GM23248 (cell line): ENCODE data around the gene GOLIM4. TPM values are rescaled to one million over a fixed set of nuclear protein-coding genes. Genes with fewer than 3 reads are reported as not detected.
A peak's percentile ranks its signal among the peaks of the same experiment; 100 is the strongest.
"Not testable (repeated sequence)": the region's sequence is repeated elsewhere in the genome, so short reads cannot be mapped to it uniquely, and the experiment has no call there.

Experiments used
- DNase-seq: peaks from one replicate; pipeline ENCODE4 v3.0.0-alpha.2; 2015
- H2AFZ ChIP-seq: fragments of 200-600 bp; sonication (generic); 2 replicates; pipeline ENCODE4 v1.6.1; 2016; ENCODE audit warnings: antibody characterized with exemption
- H3F3A ChIP-seq: fragments of 200-600 bp; sonication (generic); 2 replicates; pipeline ENCODE4 v1.6.1; 2016; ENCODE audit warnings: mild to moderate bottlenecking, antibody characterized with exemption, mixed run types; ENCODE audit not compliant: insufficient read depth
- H3K27ac ChIP-seq: fragments of 200-600 bp; sonication (generic); 2 replicates; pipeline ENCODE4 v1.5.1; 2016; ENCODE audit warnings: mild to moderate bottlenecking
- H3K27me3 ChIP-seq: fragments of 200-600 bp; sonication (generic); replicated peaks from 2 replicates; pipeline ENCODE4 v1.6.1; 2016; ENCODE audit warnings: mild to moderate bottlenecking; ENCODE audit not compliant: insufficient read depth
- H3K36me3 ChIP-seq: fragments of 200-600 bp; sonication (generic); 2 replicates; pipeline ENCODE4 v1.6.1; 2016; ENCODE audit warnings: low read depth, mild to moderate bottlenecking
- H3K4me1 ChIP-seq: fragments of 200-600 bp; sonication (generic); 2 replicates; pipeline ENCODE4 v1.6.1; 2016; ENCODE audit warnings: mild to moderate bottlenecking; ENCODE audit not compliant: insufficient read depth
- H3K4me2 ChIP-seq: fragments of 200-600 bp; sonication (generic); one replicate; pipeline ENCODE4 v1.6.1; 2016; ENCODE audit warnings: mild to moderate bottlenecking; ENCODE audit not compliant: unreplicated experiment
- H3K4me3 ChIP-seq: fragments of 200-600 bp; sonication (generic); 2 replicates; pipeline ENCODE4 v1.5.1; 2016; ENCODE audit warnings: mild to moderate bottlenecking
- H3K79me2 ChIP-seq: fragments of 200-600 bp; sonication (generic); 2 replicates; pipeline ENCODE4 v1.6.1; 2016; ENCODE audit warnings: mild to moderate bottlenecking; ENCODE audit not compliant: insufficient read depth
- H3K9ac ChIP-seq: fragments of 200-600 bp; sonication (generic); 2 replicates; pipeline ENCODE4 v1.6.1; 2016; ENCODE audit warnings: mild to moderate bottlenecking
- H3K9me2 ChIP-seq: fragments of 200-600 bp; sonication (generic); 2 replicates; pipeline ENCODE4 v1.6.1; 2016; ENCODE audit warnings: mixed run types, mild to moderate bottlenecking, moderate library complexity; ENCODE audit not compliant: insufficient read depth
- H3K9me3 ChIP-seq: fragments of 200-600 bp; sonication (generic); one replicate; pipeline ENCODE4 v1.6.1; 2017; ENCODE audit warnings: low read depth
- H4K20me1 ChIP-seq: fragments of 200-600 bp; sonication (generic); 2 replicates; pipeline ENCODE4 v1.6.0; 2016; ENCODE audit not compliant: insufficient read depth
- EZH2 ChIP-seq: fragments of 200-600 bp; sonication (generic); IDR thresholded peaks from 2 replicates; pipeline ENCODE4 v1.6.1; 2018; ENCODE audit warnings: antibody characterized with exemption, mild to moderate bottlenecking; ENCODE audit not compliant: insufficient read depth, poor library complexity, severe bottlenecking
- EZH2phosphoT487 ChIP-seq: fragments of 200-600 bp; sonication (generic); IDR thresholded peaks from 2 replicates; pipeline ENCODE4 v1.6.1; 2018; ENCODE audit warnings: antibody characterized with exemption, moderate library complexity, mild to moderate bottlenecking, low read depth; ENCODE audit not compliant: insufficient read depth
- WGBS, 2 experiments: methylation state at CpG; one replicate each; pipeline ENCODE4 v1.1.6; 2015 to 2017; ENCODE audit warnings: low lambda C conversion rate in 2 of 2, low coverage in 1 of 2; ENCODE audit errors: missing lambda C conversion rate in 2 of 2; 5-methylcytosine and 5-hydroxymethylcytosine counted together
- in situ Hi-C: fragments of 300-500 bp; cut with MboI; formaldehyde crosslinking; loops from 2 replicates; pipeline ENCODE4 v1.15.0; 2020
- polyA plus RNA-seq: library from polyadenylated mRNA; unstranded; fragments of >200 nt; fragmentation: Nextera tagmentation; extraction: Ambion mirVana; gene quantifications from 2 replicates; pipeline ENCODE4 v1.2.1, GENCODE V29; 2016
- total RNA-seq: library from RNA; depleted of rRNA; stranded (reverse); fragments of >200 nt; shearing (Covaris generic); gene quantifications from 2 replicates; pipeline ENCODE4 v1.2.3, GENCODE V29; 2014

Gene GOLIM4
- total and polyA plus RNA-seq, 2 experiments from 2014 or later: 66.8 to 84.4 TPM

- 0% methylated on average over 5 of the region's 5 CpGs for WGBS, 2 experiments
- Histone ChIP-seq H3F3A (peaks cover 29% of the 10 kb centered on the region), H3K27ac (peak overlapping the region; percentile 96), H3K9me2 (no peaks in the 10 kb centered on the region), H2AFZ (peak overlapping the region; percentile 16; the same call in 1 of the 2 replicates), H3K9me3 (no peaks in the 10 kb centered on the region), H3K4me1 (peaks cover 18% of the 10 kb centered on the region), H3K9ac (peak overlapping the region; percentile 80), H3K27me3 (no peaks in the 10 kb centered on the region), H3K4me2 (peak overlapping the region; percentile 89), H4K20me1 (no peaks in the 10 kb centered on the region), H3K4me3 (peak overlapping the region; percentile 33; the same call in 1 of the 2 replicates), H3K36me3 (peaks cover 59% of the 10 kb centered on the region), H3K79me2 (peaks cover 8% of the 10 kb centered on the region)
- no peak for TF ChIP-seq EZH2
- no peak for TF ChIP-seq EZH2phosphoT487
- DNase-seq: peak; percentile 91
- in situ Hi-C loops: no loop called here
Measured at GRCh38 chr3:168024537-168024941, 71.2 kb downstream of the GOLIM4 start.

- H3K9me3 ChIP-seq: no peaks in the 10 kb centered on the region
- H3K4me3 ChIP-seq: no peak overlapping the region
- no peaks in the 10 kb centered on the region for H3K9me2 ChIP-seq
- peaks cover 18% of the 10 kb centered on the region for H3K4me1 ChIP-seq
- no peak overlapping the region for H3K27ac ChIP-seq
- DNase-seq: no peak
- H3K4me2 ChIP-seq: no peak overlapping the region
- H3K9ac ChIP-seq: no peak overlapping the region
- H2AFZ ChIP-seq: no peak overlapping the region
- H3K36me3 ChIP-seq: peaks cover 58% of the 10 kb centered on the region
- TF ChIP-seq EZH2phosphoT487 (no peak), EZH2 (no peak)
- H3F3A ChIP-seq: peaks cover 29% of the 10 kb centered on the region
- WGBS, 2 experiments: 95 to 96% methylated on average over 7 of the region's 7 CpGs
- H3K79me2 ChIP-seq: no peaks in the 10 kb centered on the region; the same call in 1 of the 2 replicates
- in situ Hi-C loops: no loop called here
- H4K20me1 ChIP-seq: no peaks in the 10 kb centered on the region
- H3K27me3 ChIP-seq: no peaks in the 10 kb centered on the region
Measured at GRCh38 chr3:168021737-168022450, 73.8 kb downstream of the GOLIM4 start.

GRCh38 chr3:168011280-168011679, 84.4 kb downstream of the GOLIM4 start:
- H3K27ac ChIP-seq, H3K27me3 ChIP-seq, H2AFZ ChIP-seq, DNase-seq, H3K4me1 ChIP-seq, H3K9me3 ChIP-seq, H3K79me2 ChIP-seq, H3F3A ChIP-seq, H3K9me2 ChIP-seq, H4K20me1 ChIP-seq, in situ Hi-C loops, H3K4me2 ChIP-seq, H3K4me3 ChIP-seq, H3K9ac ChIP-seq: not testable (repeated sequence)
- peaks cover 20% of the 10 kb centered on the region for H3K36me3 ChIP-seq
- WGBS, 2 experiments: 87 to 88% methylated on average over 16 of the region's 17 CpGs

- H3K4me3 ChIP-seq: no peak overlapping the region
- no peaks in the 10 kb centered on the region for H3K79me2 ChIP-seq
- peaks cover 20% of the 10 kb centered on the region for H3K36me3 ChIP-seq
- H3K4me1 ChIP-seq: no peaks in the 10 kb centered on the region
- no peaks in the 10 kb centered on the region for H3K27me3 ChIP-seq
- H3K9ac ChIP-seq: no peak overlapping the region
- 97 to 100% methylated on average over 2 of the region's 2 CpGs for WGBS, 2 experiments
- no peak overlapping the region for H3K27ac ChIP-seq
- H3F3A ChIP-seq: peaks cover 22% of the 10 kb centered on the region
- no peak for DNase-seq
- no peaks in the 10 kb centered on the region for H4K20me1 ChIP-seq
- in situ Hi-C loops: no loop called here
- H2AFZ ChIP-seq: no peak overlapping the region
- H3K4me2 ChIP-seq: no peak overlapping the region
- no peaks in the 10 kb centered on the region for H3K9me3 ChIP-seq
- no peak for TF ChIP-seq EZH2
- TF ChIP-seq EZH2phosphoT487: no peak
- no peaks in the 10 kb centered on the region for H3K9me2 ChIP-seq
Measured at GRCh38 chr3:168006584-168006983, 89.1 kb downstream of the GOLIM4 start.
